ENCODE results near the gene IRAK1BP1. TPM values are rescaled to one million over a fixed set of nuclear protein-coding genes. Genes with fewer than 3 reads are reported as not detected.
A peak's percentile ranks its signal among the peaks of the same experiment; 100 is the strongest.
"Not testable (repeated sequence)": the region's sequence is repeated elsewhere in the genome, so short reads cannot be mapped to it uniquely, and the experiment has no call there.

The IRAK1BP1 gene
- total RNA-seq, 1 experiment from 2014 or later, result 4.7 TPM

GRCh38 chr6:78858339-78858938 is 8.9 kb upstream of the IRAK1BP1 start:
- not testable (repeated sequence) for H3K36me3 ChIP-seq (replicated peaks; ENCODE audit: control insufficient read depth, insufficient read depth, low read length); H3K27me3 ChIP-seq (ENCODE audit: control insufficient read depth, insufficient read depth, low read length); DNase-seq; H3K4me3 ChIP-seq (ENCODE audit: insufficient read depth, low read depth, low read length)

- no peaks in the 10 kb centered on the region for H3K27me3 ChIP-seq (ENCODE audit: control insufficient read depth, insufficient read depth, low read length)
- no peak overlapping the region for H3K4me3 ChIP-seq (ENCODE audit: insufficient read depth, low read depth, low read length)
- DNase-seq, result no peak
- no peaks in the 10 kb centered on the region for H3K36me3 ChIP-seq (replicated peaks; ENCODE audit: control insufficient read depth, insufficient read depth, low read length)
Measured at GRCh38 chr6:78861509-78861908, 5.8 kb upstream of the IRAK1BP1 start.

- no peaks in the 10 kb centered on the region for H3K27me3 ChIP-seq (ENCODE audit: control insufficient read depth, insufficient read depth, low read length)
- H3K36me3 ChIP-seq (replicated peaks; ENCODE audit: control insufficient read depth, insufficient read depth, low read length), result no peaks in the 10 kb centered on the region
- H3K4me3 ChIP-seq (ENCODE audit: insufficient read depth, low read depth, low read length), result no peak overlapping the region
- no peak for DNase-seq
Measured at GRCh38 chr6:78863576-78863975, 3.8 kb upstream of the IRAK1BP1 start.

- Histone ChIP-seq H3K27me3 (ENCODE audit: control insufficient read depth, insufficient read depth, low read length) (no peaks in the 10 kb centered on the region), H3K36me3 (replicated peaks; ENCODE audit: control insufficient read depth, insufficient read depth, low read length) (no peaks in the 10 kb centered on the region)
- DNase-seq, result no peak
Measured at GRCh38 chr6:78864957-78865356, 2.4 kb upstream of the IRAK1BP1 start.

GRCh38 chr6:78867020-78867369 is 356 bp upstream of the IRAK1BP1 start:
- H3K36me3 ChIP-seq (replicated peaks; ENCODE audit: control insufficient read depth, insufficient read depth, low read length), result no peaks in the 10 kb centered on the region
- no peaks in the 10 kb centered on the region for H3K27me3 ChIP-seq (ENCODE audit: control insufficient read depth, insufficient read depth, low read length)
- H3K4me3 ChIP-seq (ENCODE audit: insufficient read depth, low read depth, low read length), result peak overlapping the region; percentile 85
- no peak for DNase-seq

More at GRCh38 chr6:78864957-78865356, 2.4 kb upstream of the IRAK1BP1 start:
- H3K4me3 ChIP-seq (ENCODE audit: insufficient read depth, low read depth, low read length), result no peak overlapping the region

- no peak for DNase-seq
- Histone ChIP-seq H3K36me3 (replicated peaks; ENCODE audit: control insufficient read depth, insufficient read depth, low read length) (no peaks in the 10 kb centered on the region), H3K27me3 (ENCODE audit: control insufficient read depth, insufficient read depth, low read length) (no peaks in the 10 kb centered on the region), H3K4me3 (ENCODE audit: insufficient read depth, low read depth, low read length) (peak overlapping the region; percentile 85)
Measured at GRCh38 chr6:78868116-78868515, 765 bp downstream of the IRAK1BP1 start.

GRCh38 chr6:78875505-78875904 is 8.2 kb downstream of the IRAK1BP1 start:
- no peak overlapping the region for H3K4me3 ChIP-seq (ENCODE audit: insufficient read depth, low read depth, low read length)
- no peaks in the 10 kb centered on the region for H3K27me3 ChIP-seq (ENCODE audit: control insufficient read depth, insufficient read depth, low read length)
- H3K36me3 ChIP-seq (replicated peaks; ENCODE audit: control insufficient read depth, insufficient read depth, low read length), result no peaks in the 10 kb centered on the region
- DNase-seq, result no peak

GRCh38 chr6:78883651-78884050 is 16.3 kb downstream of the IRAK1BP1 start:
- no peaks in the 10 kb centered on the region for H3K36me3 ChIP-seq (replicated peaks; ENCODE audit: control insufficient read depth, insufficient read depth, low read length)
- H3K4me3 ChIP-seq (ENCODE audit: insufficient read depth, low read depth, low read length), result no peak overlapping the region
- no peaks in the 10 kb centered on the region for H3K27me3 ChIP-seq (ENCODE audit: control insufficient read depth, insufficient read depth, low read length)
- DNase-seq, result no peak

- H3K4me3 ChIP-seq (ENCODE audit: insufficient read depth, low read depth, low read length); H3K27me3 ChIP-seq (ENCODE audit: control insufficient read depth, insufficient read depth, low read length); H3K36me3 ChIP-seq (replicated peaks; ENCODE audit: control insufficient read depth, insufficient read depth, low read length); DNase-seq: not testable (repeated sequence)
Measured at GRCh38 chr6:78889901-78890300, 22.6 kb downstream of the IRAK1BP1 start.

- H3K27me3 ChIP-seq (ENCODE audit: control insufficient read depth, insufficient read depth, low read length), result no peaks in the 10 kb centered on the region
- DNase-seq, result no peak
- no peaks in the 10 kb centered on the region for H3K36me3 ChIP-seq (replicated peaks; ENCODE audit: control insufficient read depth, insufficient read depth, low read length)
- H3K4me3 ChIP-seq (ENCODE audit: insufficient read depth, low read depth, low read length), result no peak overlapping the region
Measured at GRCh38 chr6:78896227-78896626, 28.9 kb downstream of the IRAK1BP1 start.

- DNase-seq, result no peak
- H3K4me3 ChIP-seq (ENCODE audit: insufficient read depth, low read depth, low read length), result no peak overlapping the region
- no peaks in the 10 kb centered on the region for H3K36me3 ChIP-seq (replicated peaks; ENCODE audit: control insufficient read depth, insufficient read depth, low read length)
- peaks cover 13% of the 10 kb centered on the region for H3K27me3 ChIP-seq (ENCODE audit: control insufficient read depth, insufficient read depth, low read length)
Measured at GRCh38 chr6:78908621-78909020, 41.3 kb downstream of the IRAK1BP1 start.

- no peak overlapping the region for H3K4me3 ChIP-seq (ENCODE audit: insufficient read depth, low read depth, low read length)
- H3K27me3 ChIP-seq (ENCODE audit: control insufficient read depth, insufficient read depth, low read length), result peaks cover 13% of the 10 kb centered on the region
- H3K36me3 ChIP-seq (replicated peaks; ENCODE audit: control insufficient read depth, insufficient read depth, low read length), result no peaks in the 10 kb centered on the region
- no peak for DNase-seq
Measured at GRCh38 chr6:78909391-78909790, 42.0 kb downstream of the IRAK1BP1 start.

GRCh38 chr6:78910010-78910409 is 42.7 kb downstream of the IRAK1BP1 start:
- Histone ChIP-seq H3K36me3 (replicated peaks; ENCODE audit: control insufficient read depth, insufficient read depth, low read length) (no peaks in the 10 kb centered on the region), H3K27me3 (ENCODE audit: control insufficient read depth, insufficient read depth, low read length) (peaks cover 13% of the 10 kb centered on the region), H3K4me3 (ENCODE audit: insufficient read depth, low read depth, low read length) (no peak overlapping the region)
- peak; percentile 26 for DNase-seq

- H3K36me3 ChIP-seq (replicated peaks; ENCODE audit: control insufficient read depth, insufficient read depth, low read length), result no peaks in the 10 kb centered on the region
- peak overlapping the region; percentile 60 for H3K4me3 ChIP-seq (ENCODE audit: insufficient read depth, low read depth, low read length)
- H3K27me3 ChIP-seq (ENCODE audit: control insufficient read depth, insufficient read depth, low read length), result peaks cover 13% of the 10 kb centered on the region
- peak; percentile 87 for DNase-seq
Measured at GRCh38 chr6:78910591-78911171, 43.3 kb downstream of the IRAK1BP1 start.

GRCh38 chr6:78911218-78911940 is 44.0 kb downstream of the IRAK1BP1 start:
- peak overlapping the region; percentile 60 for H3K4me3 ChIP-seq (ENCODE audit: insufficient read depth, low read depth, low read length)

More at GRCh38 chr6:78911218-78911940, 44.0 kb downstream of the IRAK1BP1 start:
- peaks cover 13% of the 10 kb centered on the region for H3K27me3 ChIP-seq (ENCODE audit: control insufficient read depth, insufficient read depth, low read length)
- no peak for DNase-seq
- no peaks in the 10 kb centered on the region for H3K36me3 ChIP-seq (replicated peaks; ENCODE audit: control insufficient read depth, insufficient read depth, low read length)
